GM23338 (cell line): ENCODE data around the gene GPD2.

Experiments
- CREB1 ChIP-seq: fragments of 250-450 bp; sonication (Bioruptor Pico); IDR thresholded peaks from 2 replicates; pipeline ENCODE4 v1.5.0; 2020; ENCODE audit warnings: low read depth, mild to moderate bottlenecking, moderate library complexity
- CTCF ChIP-seq, 2 experiments: fragments of 200-600 bp in 1 of 2; sonication (generic) in 1 of 2; conservative IDR thresholded peaks; 2 replicates each; pipeline versions ENCODE4 v1.5.1 to v1.6.1; 2016 to 2017; ENCODE audit warnings: antibody characterized with exemption in 2 of 2, low read depth in 2 of 2, mild to moderate bottlenecking in 2 of 2, moderate library complexity in 1 of 2
- EZH2 ChIP-seq: fragments of 200-600 bp; sonication (generic); IDR thresholded peaks from one replicate; pipeline ENCODE4 v1.8.0; 2017; ENCODE audit warnings: antibody characterized with exemption, mild to moderate bottlenecking, low read depth; ENCODE audit not compliant: unreplicated experiment
- EZH2phosphoT487 ChIP-seq: fragments of 200-600 bp; sonication (generic); IDR thresholded peaks from one replicate; pipeline ENCODE4 v1.8.1; 2018; ENCODE audit warnings: antibody characterized with exemption; ENCODE audit not compliant: unreplicated experiment
- JUNB ChIP-seq: IDR thresholded peaks from one replicate; pipeline ENCODE4 v1.6.1; 2016; ENCODE audit warnings: antibody characterized with exemption; ENCODE audit not compliant: unreplicated experiment
- POLR2AphosphoS5 ChIP-seq: IDR thresholded peaks from 2 replicates; pipeline ENCODE4 v1.6.1; 2016; ENCODE audit warnings: antibody characterized with exemption, low read depth
- REST ChIP-seq: IDR thresholded peaks from one replicate; pipeline ENCODE4 v1.6.1; 2018; ENCODE audit warnings: antibody characterized with exemption; ENCODE audit not compliant: unreplicated experiment
- STAT1 ChIP-seq: IDR thresholded peaks from one replicate; pipeline ENCODE4 v1.6.1; 2016; ENCODE audit warnings: antibody characterized with exemption; ENCODE audit not compliant: unreplicated experiment
- ZNF114 ChIP-seq: fragments of 250-450 bp; sonication (Bioruptor Pico); IDR thresholded peaks from 2 replicates; pipeline ENCODE4 v1.5.0; 2020; ENCODE audit warnings: mild to moderate bottlenecking, moderate library complexity
- TF ChIP-seq, protein P1 (sequence below): fragments of 250-450 bp; sonication (Bioruptor Pico); IDR thresholded peaks from 2 replicates; pipeline ENCODE4 v1.5.0; 2020; ENCODE audit warnings: mild to moderate bottlenecking, moderate library complexity
- TF ChIP-seq, protein P2 (sequence below): IDR thresholded peaks from 2 replicates; pipeline ENCODE4 v1.6.1; 2016; ENCODE audit warnings: antibody characterized with exemption

DNA sequence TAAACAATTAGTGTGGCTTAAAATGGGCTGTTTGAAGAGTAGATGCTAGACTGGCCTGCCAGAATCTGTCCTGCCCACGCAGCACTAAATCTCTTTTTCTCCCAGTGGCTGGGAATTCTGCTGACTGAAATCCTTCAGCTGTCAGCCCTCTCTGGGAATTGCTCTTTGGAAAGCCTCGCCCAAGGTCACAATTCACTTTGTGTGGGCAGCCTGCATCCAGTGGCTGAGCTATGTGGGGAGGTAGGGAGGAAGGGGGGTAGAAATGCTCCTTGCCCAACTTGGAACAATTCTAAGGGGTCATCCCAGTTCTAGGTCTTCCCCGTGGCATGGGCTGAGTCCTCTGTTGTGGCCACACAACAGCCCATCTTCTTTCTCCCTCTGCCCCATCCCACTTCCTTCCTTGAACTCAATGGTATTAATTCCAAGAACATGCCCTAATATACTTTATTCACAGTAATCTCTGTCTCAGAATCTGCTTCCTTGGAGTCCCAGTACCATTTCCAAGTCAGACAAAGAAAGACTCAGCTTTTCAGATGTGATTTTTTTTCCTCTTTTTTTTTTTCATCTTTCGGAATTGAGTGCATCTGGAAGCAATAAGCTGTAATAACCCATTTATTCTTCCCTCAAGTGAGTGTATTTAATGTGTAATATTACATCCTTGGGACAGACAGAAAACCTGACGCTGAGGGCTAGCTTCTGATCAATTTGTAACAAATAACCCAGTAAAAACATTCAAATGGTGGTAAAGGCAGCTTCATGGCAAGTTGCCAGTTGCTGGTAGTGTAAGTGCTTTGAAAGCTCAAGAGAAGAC lies 189.4 kb downstream of the GPD2 start:
- TF ChIP-seq CTCF (conservative IDR thresholded peaks at IDR 0.05; ENCODE audit: low read depth in 2 of 2): no peak
- no peak for TF ChIP-seq POLR2AphosphoS5
- no peak for TF ChIP-seq EZH2phosphoT487
- no peak for TF ChIP-seq EZH2
- TF ChIP-seq STAT1: no peak
- TF ChIP-seq REST: no peak
- TF ChIP-seq JUNB: no peak
- TF ChIP-seq, protein P1, sequence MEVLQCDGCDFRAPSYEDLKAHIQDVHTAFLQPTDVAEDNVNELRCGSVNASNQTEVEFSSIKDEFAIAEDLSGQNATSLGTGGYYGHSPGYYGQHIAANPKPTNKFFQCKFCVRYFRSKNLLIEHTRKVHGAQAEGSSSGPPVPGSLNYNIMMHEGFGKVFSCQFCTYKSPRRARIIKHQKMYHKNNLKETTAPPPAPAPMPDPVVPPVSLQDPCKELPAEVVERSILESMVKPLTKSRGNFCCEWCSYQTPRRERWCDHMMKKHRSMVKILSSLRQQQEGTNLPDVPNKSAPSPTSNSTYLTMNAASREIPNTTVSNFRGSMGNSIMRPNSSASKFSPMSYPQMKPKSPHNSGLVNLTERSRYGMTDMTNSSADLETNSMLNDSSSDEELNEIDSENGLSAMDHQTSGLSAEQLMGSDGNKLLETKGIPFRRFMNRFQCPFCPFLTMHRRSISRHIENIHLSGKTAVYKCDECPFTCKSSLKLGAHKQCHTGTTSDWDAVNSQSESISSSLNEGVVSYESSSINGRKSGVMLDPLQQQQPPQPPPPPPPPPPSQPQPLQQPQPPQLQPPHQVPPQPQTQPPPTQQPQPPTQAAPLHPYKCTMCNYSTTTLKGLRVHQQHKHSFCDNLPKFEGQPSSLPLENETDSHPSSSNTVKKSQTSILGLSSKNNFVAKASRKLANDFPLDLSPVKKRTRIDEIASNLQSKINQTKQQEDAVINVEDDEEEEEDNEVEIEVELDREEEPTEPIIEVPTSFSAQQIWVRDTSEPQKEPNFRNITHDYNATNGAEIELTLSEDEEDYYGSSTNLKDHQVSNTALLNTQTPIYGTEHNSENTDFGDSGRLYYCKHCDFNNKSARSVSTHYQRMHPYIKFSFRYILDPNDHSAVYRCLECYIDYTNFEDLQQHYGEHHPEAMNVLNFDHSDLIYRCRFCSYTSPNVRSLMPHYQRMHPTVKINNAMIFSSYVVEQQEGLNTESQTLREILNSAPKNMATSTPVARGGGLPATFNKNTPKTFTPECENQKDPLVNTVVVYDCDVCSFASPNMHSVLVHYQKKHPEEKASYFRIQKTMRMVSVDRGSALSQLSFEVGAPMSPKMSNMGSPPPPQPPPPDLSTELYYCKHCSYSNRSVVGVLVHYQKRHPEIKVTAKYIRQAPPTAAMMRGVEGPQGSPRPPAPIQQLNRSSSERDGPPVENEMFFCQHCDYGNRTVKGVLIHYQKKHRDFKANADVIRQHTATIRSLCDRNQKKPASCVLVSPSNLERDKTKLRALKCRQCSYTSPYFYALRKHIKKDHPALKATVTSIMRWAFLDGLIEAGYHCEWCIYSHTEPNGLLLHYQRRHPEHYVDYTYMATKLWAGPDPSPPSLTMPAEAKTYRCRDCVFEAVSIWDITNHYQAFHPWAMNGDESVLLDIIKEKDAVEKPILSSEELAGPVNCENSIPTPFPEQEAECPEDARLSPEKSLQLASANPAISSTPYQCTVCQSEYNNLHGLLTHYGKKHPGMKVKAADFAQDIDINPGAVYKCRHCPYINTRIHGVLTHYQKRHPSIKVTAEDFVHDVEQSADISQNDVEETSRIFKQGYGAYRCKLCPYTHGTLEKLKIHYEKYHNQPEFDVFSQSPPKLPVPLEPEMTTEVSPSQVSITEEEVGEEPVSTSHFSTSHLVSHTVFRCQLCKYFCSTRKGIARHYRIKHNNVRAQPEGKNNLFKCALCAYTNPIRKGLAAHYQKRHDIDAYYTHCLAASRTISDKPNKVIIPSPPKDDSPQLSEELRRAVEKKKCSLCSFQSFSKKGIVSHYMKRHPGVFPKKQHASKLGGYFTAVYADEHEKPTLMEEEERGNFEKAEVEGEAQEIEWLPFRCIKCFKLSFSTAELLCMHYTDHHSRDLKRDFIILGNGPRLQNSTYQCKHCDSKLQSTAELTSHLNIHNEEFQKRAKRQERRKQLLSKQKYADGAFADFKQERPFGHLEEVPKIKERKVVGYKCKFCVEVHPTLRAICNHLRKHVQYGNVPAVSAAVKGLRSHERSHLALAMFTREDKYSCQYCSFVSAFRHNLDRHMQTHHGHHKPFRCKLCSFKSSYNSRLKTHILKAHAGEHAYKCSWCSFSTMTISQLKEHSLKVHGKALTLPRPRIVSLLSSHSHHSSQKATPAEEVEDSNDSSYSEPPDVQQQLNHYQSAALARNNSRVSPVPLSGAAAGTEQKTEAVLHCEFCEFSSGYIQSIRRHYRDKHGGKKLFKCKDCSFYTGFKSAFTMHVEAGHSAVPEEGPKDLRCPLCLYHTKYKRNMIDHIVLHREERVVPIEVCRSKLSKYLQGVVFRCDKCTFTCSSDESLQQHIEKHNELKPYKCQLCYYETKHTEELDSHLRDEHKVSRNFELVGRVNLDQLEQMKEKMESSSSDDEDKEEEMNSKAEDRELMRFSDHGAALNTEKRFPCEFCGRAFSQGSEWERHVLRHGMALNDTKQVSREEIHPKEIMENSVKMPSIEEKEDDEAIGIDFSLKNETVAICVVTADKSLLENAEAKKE (CRISPR knock-in tag): no peak
- no peak for TF ChIP-seq ZNF114 (CRISPR knock-in tag)
- TF ChIP-seq, protein P2, sequence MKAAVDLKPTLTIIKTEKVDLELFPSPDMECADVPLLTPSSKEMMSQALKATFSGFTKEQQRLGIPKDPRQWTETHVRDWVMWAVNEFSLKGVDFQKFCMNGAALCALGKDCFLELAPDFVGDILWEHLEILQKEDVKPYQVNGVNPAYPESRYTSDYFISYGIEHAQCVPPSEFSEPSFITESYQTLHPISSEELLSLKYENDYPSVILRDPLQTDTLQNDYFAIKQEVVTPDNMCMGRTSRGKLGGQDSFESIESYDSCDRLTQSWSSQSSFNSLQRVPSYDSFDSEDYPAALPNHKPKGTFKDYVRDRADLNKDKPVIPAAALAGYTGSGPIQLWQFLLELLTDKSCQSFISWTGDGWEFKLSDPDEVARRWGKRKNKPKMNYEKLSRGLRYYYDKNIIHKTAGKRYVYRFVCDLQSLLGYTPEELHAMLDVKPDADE: no peak
- no peak for TF ChIP-seq CREB1 (CRISPR knock-in tag)
